T-helper 1 cell treated with Interleukin-12 subunit alpha and Interleukin-12 subunit beta and Interleukin-4 antibody, amounts not matched to agents 30 μg/mL and 1 μg/mL, for 36 hours (primary cell): ENCODE data around the gene CHRM1.

Experiments used
- H3K27ac Mint-ChIP-seq: one replicate; pipeline ENCODE4 v1.8.0; 2021; ENCODE audit warnings: mild to moderate bottlenecking, mixed read lengths
- H3K27me3 Mint-ChIP-seq: one replicate; pipeline ENCODE4 v1.8.0; 2021; ENCODE audit warnings: low read depth, mixed read lengths
- H3K36me3 Mint-ChIP-seq: one replicate; pipeline ENCODE4 v1.8.0; 2021; ENCODE audit warnings: low read depth, mixed read lengths
- H3K4me1 Mint-ChIP-seq: one replicate; pipeline ENCODE4 v1.8.0; 2021; ENCODE audit warnings: low read depth, mixed read lengths
- H3K4me3 Mint-ChIP-seq: one replicate; pipeline ENCODE4 v1.8.0; 2021; ENCODE audit warnings: mild to moderate bottlenecking, moderate library complexity, mixed read lengths
- H3K9me3 Mint-ChIP-seq: one replicate; pipeline ENCODE4 v1.8.0; 2021; ENCODE audit warnings: mixed read lengths

Gene CHRM1

GRCh38 chr11:62933285-62933684 is 12.1 kb upstream of the CHRM1 start:
- Mint-ChIP-seq H3K36me3 (no peaks in the 10 kb centered on the region), H3K4me3 (no peak overlapping the region), H3K4me1 (no peaks in the 10 kb centered on the region), H3K27ac (no peak overlapping the region), H3K27me3 (peaks cover 23% of the 10 kb centered on the region), H3K9me3 (peaks cover 9% of the 10 kb centered on the region)

DNA sequence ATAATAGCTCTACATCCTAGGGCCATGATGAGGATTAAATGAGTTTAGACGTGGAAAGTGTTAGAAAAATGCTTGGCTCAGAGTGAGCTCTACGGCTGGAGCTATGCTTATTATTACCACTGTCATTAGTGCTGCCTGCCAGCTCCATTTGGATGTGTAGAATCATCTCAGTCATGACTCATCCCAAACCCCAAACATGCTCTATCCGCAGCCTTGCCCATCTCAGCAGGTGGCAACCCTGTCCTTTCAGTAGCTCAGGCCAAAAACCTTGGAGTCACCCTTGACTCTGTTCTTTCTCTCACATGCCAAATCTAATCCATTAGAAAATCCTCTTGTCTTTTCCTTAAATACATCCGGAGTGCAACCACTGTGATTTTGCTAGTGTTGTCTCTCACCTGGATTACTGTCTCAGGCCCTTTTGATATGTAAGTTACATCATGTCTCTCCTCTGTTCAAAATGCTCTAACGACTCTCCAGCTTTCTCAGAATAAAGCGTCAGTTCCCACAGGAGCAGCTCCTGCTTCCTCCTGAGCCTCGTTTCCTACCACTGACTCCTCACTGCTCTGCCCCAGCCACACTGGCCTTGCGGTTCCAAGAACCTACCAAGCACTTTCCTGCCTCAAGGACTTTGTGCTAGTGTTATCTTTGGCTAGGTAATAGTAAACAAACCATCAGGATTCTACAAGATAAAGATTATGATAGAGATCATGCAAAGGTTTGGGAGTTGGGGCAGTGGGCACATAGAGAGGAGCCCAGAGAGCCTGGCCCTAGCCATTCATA is 10.5 kb upstream of the CHRM1 start:
- no peaks in the 10 kb centered on the region for H3K4me1 Mint-ChIP-seq
- H3K27ac Mint-ChIP-seq = no peak overlapping the region
- no peak overlapping the region for H3K4me3 Mint-ChIP-seq
- peaks cover 38% of the 10 kb centered on the region for H3K27me3 Mint-ChIP-seq
- H3K36me3 Mint-ChIP-seq = no peaks in the 10 kb centered on the region
- no peaks in the 10 kb centered on the region for H3K9me3 Mint-ChIP-seq

DNA sequence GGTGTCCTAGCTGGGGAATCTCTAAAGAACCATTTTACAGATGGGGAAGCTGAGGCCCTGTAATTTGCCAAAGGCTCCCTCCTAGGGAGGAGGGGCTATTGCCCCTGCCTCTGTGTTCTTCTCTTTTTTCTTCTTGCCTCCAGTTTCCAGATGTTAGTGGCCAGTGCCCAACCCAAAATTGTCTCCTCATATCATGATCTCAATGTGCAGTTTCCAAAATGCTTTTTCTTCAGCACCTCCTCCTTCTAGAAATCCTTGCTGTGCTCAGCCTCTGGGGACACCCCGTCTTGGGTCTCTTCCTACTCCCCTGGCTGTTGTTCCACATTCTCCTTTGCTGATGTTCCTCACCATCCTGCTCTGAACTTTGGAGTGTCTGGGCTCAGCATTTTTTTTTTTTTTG is 9.5 kb upstream of the CHRM1 start:
- H3K4me3 Mint-ChIP-seq = no peak overlapping the region
- H3K27me3 Mint-ChIP-seq = peaks cover 47% of the 10 kb centered on the region
- H3K4me1 Mint-ChIP-seq = peaks cover under 1% of the 10 kb centered on the region
- H3K9me3 Mint-ChIP-seq = no peaks in the 10 kb centered on the region
- no peaks in the 10 kb centered on the region for H3K36me3 Mint-ChIP-seq
- H3K27ac Mint-ChIP-seq = no peak overlapping the region

DNA sequence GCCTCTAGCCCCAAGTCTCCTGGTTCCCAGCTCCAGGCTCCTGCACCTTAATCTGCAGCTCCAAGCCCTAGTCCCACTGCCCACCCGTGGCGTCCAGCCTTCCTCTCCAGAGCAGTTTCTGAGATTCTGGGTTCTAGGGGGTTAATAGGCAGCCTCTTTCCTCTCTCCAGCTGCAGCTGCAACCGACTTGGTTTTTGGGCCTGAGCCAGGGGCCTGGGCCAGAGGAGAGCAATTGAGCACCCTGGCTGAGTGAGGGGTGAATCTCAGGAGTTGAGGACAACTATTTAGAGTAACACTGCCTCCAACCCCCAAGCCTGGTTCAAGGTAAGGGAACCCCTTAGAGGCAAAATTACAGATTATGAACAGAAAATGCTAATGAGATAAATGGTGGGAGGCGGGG is 9.0 kb upstream of the CHRM1 start:
- Mint-ChIP-seq H3K27me3 (peaks cover 52% of the 10 kb centered on the region), H3K4me3 (no peak overlapping the region)

GRCh38 chr11:62928011-62928410 is 6.8 kb upstream of the CHRM1 start:
- H3K27me3 Mint-ChIP-seq = peaks cover 72% of the 10 kb centered on the region
- no peaks in the 10 kb centered on the region for H3K9me3 Mint-ChIP-seq
- no peaks in the 10 kb centered on the region for H3K36me3 Mint-ChIP-seq
- peaks cover 9% of the 10 kb centered on the region for H3K4me1 Mint-ChIP-seq
- H3K4me3 Mint-ChIP-seq = no peak overlapping the region
- no peak overlapping the region for H3K27ac Mint-ChIP-seq

More for the DNA sequence above, 9.0 kb upstream of the CHRM1 start:
- Mint-ChIP-seq H3K27ac (no peak overlapping the region), H3K9me3 (no peaks in the 10 kb centered on the region), H3K36me3 (no peaks in the 10 kb centered on the region), H3K4me1 (peaks cover 4% of the 10 kb centered on the region)

- Mint-ChIP-seq H3K4me3 (no peak overlapping the region), H3K36me3 (peaks cover 2% of the 10 kb centered on the region), H3K27me3 (peaks cover 82% of the 10 kb centered on the region), H3K4me1 (peaks cover 10% of the 10 kb centered on the region), H3K9me3 (no peaks in the 10 kb centered on the region), H3K27ac (no peak overlapping the region)
Measured at GRCh38 chr11:62926680-62927455, 5.7 kb upstream of the CHRM1 start.

DNA sequence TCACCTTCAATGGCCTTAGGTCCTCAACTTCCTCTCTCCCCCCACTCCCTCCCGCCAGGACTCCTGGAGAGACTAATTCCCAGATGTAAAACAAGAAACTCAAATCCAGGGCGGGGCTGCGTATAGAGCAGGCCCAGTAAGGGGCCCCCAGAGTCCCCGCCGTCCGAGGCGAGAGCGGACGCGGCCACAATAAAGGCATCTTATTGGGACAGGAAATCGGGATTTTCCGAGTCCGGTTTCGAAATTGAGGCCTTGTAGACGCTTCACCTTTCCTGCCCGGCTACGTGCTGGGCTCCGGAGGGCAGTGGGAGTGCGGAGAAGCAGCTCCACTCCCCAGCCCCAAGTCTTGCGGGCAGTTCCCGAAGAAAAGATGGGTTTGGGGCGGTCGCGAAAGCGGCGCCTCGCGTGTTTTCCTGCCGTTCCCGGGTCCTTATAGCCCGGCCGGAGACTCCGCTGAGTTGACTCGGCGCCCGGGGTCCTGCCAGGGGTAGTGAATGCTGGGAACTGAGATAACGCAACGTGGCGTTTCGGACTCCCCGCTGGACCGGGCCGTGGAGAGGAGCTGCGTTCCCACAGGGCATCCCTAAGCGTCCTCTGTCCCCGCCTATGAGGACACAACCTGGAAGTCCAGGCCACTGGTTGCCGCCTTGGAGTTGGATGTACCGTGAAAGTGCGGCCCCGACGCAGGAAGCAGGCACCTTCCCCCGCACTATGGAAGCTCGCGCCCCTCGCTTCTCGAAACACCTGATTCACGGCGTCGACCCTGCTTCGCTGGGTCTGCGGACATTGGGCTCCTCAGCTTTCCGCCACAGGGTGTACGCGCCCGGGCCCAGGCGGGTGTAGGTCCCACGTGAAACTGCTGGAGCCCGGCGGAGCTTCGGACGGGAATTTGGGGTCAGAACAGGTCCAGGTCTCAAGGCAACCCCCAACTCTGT is 4.8 kb upstream of the CHRM1 start:
- Mint-ChIP-seq H3K27ac (no peak overlapping the region), H3K4me1 (peaks cover 10% of the 10 kb centered on the region), H3K9me3 (no peaks in the 10 kb centered on the region), H3K4me3 (no peak overlapping the region), H3K36me3 (peaks cover 2% of the 10 kb centered on the region), H3K27me3 (peaks cover 85% of the 10 kb centered on the region)

DNA sequence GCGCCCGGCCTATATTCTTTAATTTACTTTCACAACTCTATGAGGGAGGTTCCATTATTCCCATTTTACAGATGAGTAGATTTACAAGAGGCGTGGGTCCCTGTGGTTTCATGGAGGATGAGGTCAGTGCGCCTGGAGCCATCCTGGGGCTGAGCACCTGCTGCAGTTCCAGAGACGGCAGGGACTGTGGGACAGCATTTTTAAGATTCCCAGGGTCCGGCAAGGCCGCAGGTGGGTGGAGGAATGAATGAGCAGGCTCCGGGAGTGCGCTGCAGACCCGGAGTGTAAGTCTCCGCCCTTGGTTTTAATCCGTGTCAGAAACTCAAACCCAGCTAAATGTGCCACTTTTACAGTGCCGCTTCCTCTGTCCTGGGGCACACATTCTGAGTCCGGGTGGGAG is 4.1 kb upstream of the CHRM1 start:
- Mint-ChIP-seq H3K9me3 (no peaks in the 10 kb centered on the region), H3K4me1 (peaks cover 10% of the 10 kb centered on the region), H3K4me3 (no peak overlapping the region), H3K27ac (no peak overlapping the region), H3K36me3 (peaks cover 2% of the 10 kb centered on the region), H3K27me3 (peaks cover 82% of the 10 kb centered on the region)

DNA sequence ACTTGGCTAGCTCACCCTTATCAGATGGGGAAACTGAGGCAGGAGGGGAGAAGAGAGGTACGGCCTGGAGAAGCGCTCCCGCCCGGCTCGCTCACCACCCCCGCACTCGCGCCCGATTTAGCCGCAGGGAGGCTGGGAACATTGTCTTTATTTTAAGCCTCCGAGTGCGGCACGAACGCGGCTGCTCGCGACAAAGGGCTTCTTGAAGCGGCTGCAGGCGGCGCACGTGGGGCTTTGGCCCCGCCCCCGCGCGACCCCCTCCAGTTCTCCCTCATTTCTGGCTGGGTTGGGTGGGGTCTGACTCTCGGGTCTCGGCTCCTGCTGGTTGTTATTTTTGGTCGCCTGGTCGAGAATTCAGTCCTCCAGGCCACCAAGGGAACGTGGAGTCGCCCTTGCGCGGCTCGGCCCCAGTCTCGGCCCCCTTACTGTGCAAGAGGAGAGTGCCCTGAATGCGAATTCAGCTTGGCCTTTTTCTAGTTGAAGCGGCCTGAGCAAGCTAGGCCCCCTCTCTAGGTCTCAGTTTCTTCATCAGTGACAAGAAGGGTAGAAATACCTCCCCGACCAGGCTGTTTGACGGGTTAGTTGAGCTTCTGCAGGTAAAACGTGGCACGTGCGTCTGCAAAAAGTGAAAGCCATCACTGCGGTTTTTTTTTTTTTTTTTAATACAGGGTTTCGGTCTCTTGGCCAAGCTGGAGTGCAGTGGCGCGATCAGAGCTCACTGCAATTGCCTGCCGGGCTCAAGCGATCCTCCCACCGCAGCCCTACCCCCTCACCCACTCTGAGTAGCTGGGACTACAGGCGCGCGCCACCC is 2.6 kb upstream of the CHRM1 start:
- peaks cover 82% of the 10 kb centered on the region for H3K27me3 Mint-ChIP-seq
- H3K27ac Mint-ChIP-seq = no peak overlapping the region
- no peaks in the 10 kb centered on the region for H3K9me3 Mint-ChIP-seq
- H3K36me3 Mint-ChIP-seq = peaks cover 2% of the 10 kb centered on the region
- H3K4me3 Mint-ChIP-seq = no peak overlapping the region
- peaks cover 10% of the 10 kb centered on the region for H3K4me1 Mint-ChIP-seq

DNA sequence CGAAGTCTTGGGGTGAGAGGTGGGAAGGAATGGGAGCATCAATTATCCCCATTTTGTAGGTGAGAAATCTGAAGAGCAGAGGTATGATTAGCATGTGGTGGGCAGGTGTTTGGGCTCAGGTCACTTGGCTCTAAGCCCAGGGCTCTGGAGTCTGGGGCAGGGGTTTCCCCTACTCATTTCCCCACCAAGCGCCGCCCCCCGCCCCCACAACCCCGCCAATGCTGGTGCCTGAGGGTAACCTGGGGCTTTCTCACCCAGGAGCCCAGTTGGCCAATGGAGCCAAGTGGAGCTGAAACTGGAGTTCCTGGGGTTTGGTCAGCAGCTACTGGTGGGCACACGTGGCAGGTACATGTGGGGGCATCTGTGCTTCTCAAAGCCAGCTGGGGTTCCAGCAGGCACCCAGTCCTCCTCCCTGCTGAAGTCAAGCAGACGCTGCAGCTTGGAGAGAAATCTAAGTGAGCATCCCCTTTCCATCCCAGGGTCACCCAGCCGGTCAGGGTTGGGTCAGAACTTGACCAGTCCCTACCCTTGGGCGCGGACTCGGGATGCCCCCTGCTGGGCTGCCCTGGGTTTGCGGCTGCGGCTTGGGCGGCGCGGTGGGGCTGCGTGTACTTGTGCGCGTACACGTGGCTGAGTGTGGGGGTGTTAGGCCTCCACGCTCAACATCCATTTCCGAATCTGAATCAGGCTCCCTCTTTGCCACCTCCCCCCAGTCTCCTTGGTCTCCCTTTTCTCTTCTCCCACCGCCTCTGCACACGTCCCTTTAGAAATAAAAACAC is 1.7 kb upstream of the CHRM1 start:
- H3K4me3 Mint-ChIP-seq = no peak overlapping the region
- H3K27ac Mint-ChIP-seq = no peak overlapping the region
- H3K9me3 Mint-ChIP-seq = no peaks in the 10 kb centered on the region
- H3K36me3 Mint-ChIP-seq = peaks cover 2% of the 10 kb centered on the region
- peaks cover 72% of the 10 kb centered on the region for H3K27me3 Mint-ChIP-seq
- H3K4me1 Mint-ChIP-seq = peaks cover 10% of the 10 kb centered on the region

DNA sequence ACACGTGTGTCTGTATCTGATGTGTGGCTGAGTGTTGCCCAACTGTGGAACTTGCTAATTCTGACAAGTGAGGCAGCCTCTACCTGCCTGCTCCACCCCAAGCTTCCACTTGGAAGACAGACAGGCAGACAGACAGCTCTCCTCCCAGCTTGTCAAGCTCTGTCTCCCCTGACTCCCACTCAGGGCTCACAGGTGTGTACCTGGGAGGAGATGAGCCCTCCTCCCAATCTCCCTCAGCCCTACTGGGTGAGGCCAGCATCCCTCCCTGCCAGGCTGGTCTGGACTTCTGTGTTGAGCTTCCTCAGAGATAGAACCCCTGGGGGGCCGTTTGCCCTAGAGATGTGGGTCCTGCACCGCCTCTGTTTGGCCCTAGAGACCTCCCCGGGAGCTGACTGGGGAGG is 1.0 kb upstream of the CHRM1 start:
- Mint-ChIP-seq H3K4me3 (no peak overlapping the region), H3K27ac (no peak overlapping the region), H3K4me1 (peaks cover 10% of the 10 kb centered on the region), H3K9me3 (no peaks in the 10 kb centered on the region), H3K27me3 (peaks cover 66% of the 10 kb centered on the region), H3K36me3 (peaks cover 2% of the 10 kb centered on the region)

- peaks cover 2% of the 10 kb centered on the region for H3K36me3 Mint-ChIP-seq
- peaks cover 62% of the 10 kb centered on the region for H3K27me3 Mint-ChIP-seq
- H3K27ac Mint-ChIP-seq = no peak overlapping the region
- H3K9me3 Mint-ChIP-seq = no peaks in the 10 kb centered on the region
- H3K4me3 Mint-ChIP-seq = no peak overlapping the region
- peaks cover 10% of the 10 kb centered on the region for H3K4me1 Mint-ChIP-seq
Measured at GRCh38 chr11:62921573-62922188, 518 bp upstream of the CHRM1 start.
